Measurements from ENCODE around the gene SRRD. TPM values are rescaled to one million over a fixed set of nuclear protein-coding genes. Genes with fewer than 3 reads are reported as not detected.

The SRRD gene
- total RNA-seq, 1 donor from 2014 or later, result 20.4 TPM

DNA sequence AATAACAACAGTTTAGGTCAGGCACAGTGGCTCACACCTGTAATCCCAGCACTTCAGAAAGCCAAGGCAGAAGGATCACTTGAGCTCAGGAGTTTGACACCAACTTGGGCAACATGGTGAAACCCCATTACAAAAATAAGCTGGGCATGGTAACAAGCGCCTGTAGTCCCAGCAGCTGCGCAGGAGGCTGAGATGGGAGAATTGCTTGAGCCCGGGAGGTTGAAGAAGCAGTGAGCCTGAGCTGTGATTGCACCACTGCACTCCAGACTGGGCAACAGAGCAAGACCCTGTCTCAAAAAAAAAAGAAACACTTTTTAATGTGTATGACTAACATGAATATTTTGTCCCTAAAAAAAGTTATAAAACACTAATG, 53.1 kb downstream of the SRRD start:
- H3K9me3 Mint-ChIP-seq (ENCODE audit: unreplicated experiment), result no peaks in the 10 kb centered on the region
- TF ChIP-seq, protein P1, sequence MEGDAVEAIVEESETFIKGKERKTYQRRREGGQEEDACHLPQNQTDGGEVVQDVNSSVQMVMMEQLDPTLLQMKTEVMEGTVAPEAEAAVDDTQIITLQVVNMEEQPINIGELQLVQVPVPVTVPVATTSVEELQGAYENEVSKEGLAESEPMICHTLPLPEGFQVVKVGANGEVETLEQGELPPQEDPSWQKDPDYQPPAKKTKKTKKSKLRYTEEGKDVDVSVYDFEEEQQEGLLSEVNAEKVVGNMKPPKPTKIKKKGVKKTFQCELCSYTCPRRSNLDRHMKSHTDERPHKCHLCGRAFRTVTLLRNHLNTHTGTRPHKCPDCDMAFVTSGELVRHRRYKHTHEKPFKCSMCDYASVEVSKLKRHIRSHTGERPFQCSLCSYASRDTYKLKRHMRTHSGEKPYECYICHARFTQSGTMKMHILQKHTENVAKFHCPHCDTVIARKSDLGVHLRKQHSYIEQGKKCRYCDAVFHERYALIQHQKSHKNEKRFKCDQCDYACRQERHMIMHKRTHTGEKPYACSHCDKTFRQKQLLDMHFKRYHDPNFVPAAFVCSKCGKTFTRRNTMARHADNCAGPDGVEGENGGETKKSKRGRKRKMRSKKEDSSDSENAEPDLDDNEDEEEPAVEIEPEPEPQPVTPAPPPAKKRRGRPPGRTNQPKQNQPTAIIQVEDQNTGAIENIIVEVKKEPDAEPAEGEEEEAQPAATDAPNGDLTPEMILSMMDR (IDR thresholded peaks at IDR 0.05), result no peak
- peaks cover 9% of the 10 kb centered on the region for H3K36me3 Mint-ChIP-seq (ENCODE audit: unreplicated experiment)
- H3K27me3 Mint-ChIP-seq (ENCODE audit: unreplicated experiment), result no peaks in the 10 kb centered on the region
- no peak overlapping the region for H3K27ac Mint-ChIP-seq (ENCODE audit: unreplicated experiment)
- H3K4me3 Mint-ChIP-seq (ENCODE audit: unreplicated experiment), result no peak overlapping the region
- no peak for DNase-seq (ENCODE audit: extremely low spot score, unreplicated experiment)
- H3K4me1 Mint-ChIP-seq (ENCODE audit: unreplicated experiment), result no peaks in the 10 kb centered on the region

DNA sequence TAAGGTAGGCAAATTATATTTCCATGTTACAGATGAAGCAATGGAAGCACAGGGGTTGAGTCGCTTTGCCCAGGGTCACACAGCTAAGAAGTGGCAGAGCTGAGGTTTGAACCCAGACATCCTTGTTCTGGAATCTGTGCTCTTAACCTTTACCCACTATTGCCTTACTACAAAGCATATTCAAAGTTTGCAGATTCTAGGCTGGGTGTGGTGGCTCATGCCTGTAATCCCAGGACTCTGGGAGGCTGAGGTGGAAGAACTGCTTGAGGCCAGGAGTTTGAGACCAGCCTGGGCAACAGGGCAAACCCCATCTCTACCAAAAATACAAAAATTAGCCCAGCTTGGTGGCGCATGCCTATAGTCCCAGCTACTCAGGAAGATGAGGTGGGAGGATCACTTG, 56.4 kb downstream of the SRRD start:
- TF ChIP-seq, protein P1 (IDR thresholded peaks at IDR 0.05), result no peak
- Mint-ChIP-seq H3K27me3 (ENCODE audit: unreplicated experiment) (no peaks in the 10 kb centered on the region), H3K4me3 (ENCODE audit: unreplicated experiment) (no peak overlapping the region), H3K27ac (ENCODE audit: unreplicated experiment) (no peak overlapping the region), H3K9me3 (ENCODE audit: unreplicated experiment) (no peaks in the 10 kb centered on the region), H3K4me1 (ENCODE audit: unreplicated experiment) (no peaks in the 10 kb centered on the region), H3K36me3 (ENCODE audit: unreplicated experiment) (peaks cover 7% of the 10 kb centered on the region)
- no peak for DNase-seq (ENCODE audit: extremely low spot score, unreplicated experiment)

DNA sequence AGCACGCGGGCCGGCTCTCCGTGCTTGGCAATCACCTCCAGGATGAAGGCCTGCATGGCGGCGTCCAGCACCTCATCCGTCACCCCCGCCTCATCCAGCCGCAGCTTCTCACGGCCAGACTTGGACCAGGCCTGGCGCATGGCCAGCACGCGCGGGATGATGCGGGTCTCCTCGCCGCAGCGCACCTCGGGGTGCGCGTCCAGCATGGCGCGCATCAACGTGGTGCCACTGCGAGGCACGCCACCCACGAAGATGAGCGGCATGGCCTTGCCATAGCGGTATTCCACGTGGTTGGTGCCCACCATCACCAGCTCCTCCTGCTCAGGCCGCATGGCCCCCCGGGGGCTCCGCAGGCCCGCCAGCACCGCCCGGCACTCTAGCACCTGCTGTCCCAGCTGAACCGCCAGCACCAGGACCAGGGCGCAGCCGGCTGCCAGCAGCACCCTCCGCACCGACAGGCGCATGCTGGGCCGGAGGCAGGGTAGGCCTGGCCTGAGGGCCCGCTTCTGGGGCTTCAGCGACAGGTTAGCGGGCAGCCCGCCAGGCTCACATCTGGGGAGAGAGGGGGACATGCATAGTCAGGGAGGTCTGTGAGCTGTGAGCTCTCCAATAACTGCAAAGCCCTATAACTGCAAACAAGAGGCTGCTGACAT, 57.6 kb downstream of the SRRD start:
- H3K27ac Mint-ChIP-seq (ENCODE audit: unreplicated experiment), result no peak overlapping the region

DNA sequence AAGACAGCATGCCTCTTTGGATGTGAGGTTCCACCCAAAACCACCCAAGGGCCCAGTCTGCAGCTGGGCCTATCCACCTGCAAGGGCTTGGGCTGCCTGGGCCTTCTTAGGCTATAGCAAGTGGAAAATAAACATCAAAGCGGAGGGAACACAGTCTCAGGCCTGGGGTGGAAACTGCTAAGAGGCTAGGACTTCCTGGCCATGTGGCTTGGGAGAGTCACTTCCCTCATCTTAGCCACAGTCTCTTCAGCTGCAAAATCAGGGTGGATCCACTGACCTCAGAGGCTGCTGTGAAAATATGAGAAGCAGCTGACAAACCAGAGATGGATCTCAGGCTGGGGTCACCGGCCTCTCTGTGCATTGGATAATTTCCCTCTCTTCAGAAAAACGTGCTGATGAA, 59.2 kb downstream of the SRRD start:
- Mint-ChIP-seq H3K27me3 (ENCODE audit: unreplicated experiment) (no peaks in the 10 kb centered on the region), H3K4me1 (ENCODE audit: unreplicated experiment) (no peaks in the 10 kb centered on the region), H3K4me3 (ENCODE audit: unreplicated experiment) (no peak overlapping the region), H3K36me3 (ENCODE audit: unreplicated experiment) (peaks cover 7% of the 10 kb centered on the region), H3K9me3 (ENCODE audit: unreplicated experiment) (no peaks in the 10 kb centered on the region), H3K27ac (ENCODE audit: unreplicated experiment) (no peak overlapping the region)
- TF ChIP-seq, protein P1 (IDR thresholded peaks at IDR 0.05), result no peak
- no peak for DNase-seq (ENCODE audit: extremely low spot score, unreplicated experiment)

More for the DNA sequence above, 57.6 kb downstream of the SRRD start:
- Mint-ChIP-seq H3K27me3 (ENCODE audit: unreplicated experiment) (no peaks in the 10 kb centered on the region), H3K4me1 (ENCODE audit: unreplicated experiment) (no peaks in the 10 kb centered on the region), H3K36me3 (ENCODE audit: unreplicated experiment) (peaks cover 7% of the 10 kb centered on the region), H3K9me3 (ENCODE audit: unreplicated experiment) (no peaks in the 10 kb centered on the region), H3K4me3 (ENCODE audit: unreplicated experiment) (no peak overlapping the region)
- no peak for DNase-seq (ENCODE audit: extremely low spot score, unreplicated experiment)
- TF ChIP-seq, protein P1 (IDR thresholded peaks at IDR 0.05), result no peak

Other genes starting within 250 kb of the SRRD start
- 4.5 and 4.9 TPM in 2 replicates for gene ASPHD2, start 54.6 kb upstream of the SRRD start, total RNA-seq
- 35.8 and 37.1 TPM in 2 replicates for gene HPS4, start 94 bp upstream of the SRRD start, total RNA-seq
- gene TFIP11, start 28.6 kb downstream of the SRRD start, total RNA-seq, result 32.1 and 39.0 TPM in 2 replicates
- gene TPST2, start 106.3 kb downstream of the SRRD start, total RNA-seq, result 16.3 and 19.0 TPM in 2 replicates
- gene CRYBB1, start 134.2 kb downstream of the SRRD start, total RNA-seq, result not detected in 2 replicates
- not detected in 2 replicates for gene CRYBA4, start 138.1 kb downstream of the SRRD start, total RNA-seq
- gene MIAT, start 173.7 kb downstream of the SRRD start, total RNA-seq, result 1.9 and 3.3 TPM in 2 replicates